Psoas muscle (tissue), 7 donors: ENCODE data around the gene GNAT2. TPM values are rescaled to one million over a fixed set of nuclear protein-coding genes. Genes with fewer than 3 reads are reported as not detected.

Experiments
- polyA plus RNA-seq, 3 donors: library from polyadenylated mRNA; stranded (reverse); fragments of 200-250 nt; gene quantifications; one replicate each; pipeline ENCODE4 v1.2.3, GENCODE V29; 2013
- total RNA-seq, 4 donors: library from RNA; stranded (reverse); fragmentation: NEBNext Ultra II Directional in 2 of 4; extraction: Animal tissue kit (Norgen Biotek cat#: 25700) in 2 of 4; gene quantifications; one replicate each; pipeline versions ENCODE4 v1.2.1 to v1.2.4, GENCODE V29; 2021 to 2023
- donor health status: healthy with polysubstance abuse.
- donor health status: DM: no; HTN: no; CAD: no; lungs with moderate emphysema.
- donor health status: Bipolar disorder and iron deficiency.
- donor health status: healthy.
- donor health status: DM: no; HTN: no; CAD: no.
- donor health status: DM: no; HTN: no; CAD: no.
- donor health status: DM: yes; HTN: yes; CAD: no.

Gene GNAT2
- total and polyA plus RNA-seq, 7 donors: 0.07 to 0.16 TPM; not detected in 5

Other genes starting within 250 kb of the GNAT2 start
- gene SORT1, start 221.7 kb downstream of the GNAT2 start, total RNA-seq: 100 to 1,000 TPM; 123 to 363 (median 207) TPM
- gene SORT1, start 221.7 kb downstream of the GNAT2 start, polyA plus RNA-seq: 100 to 1,000 TPM in 1 of 3 donors, 10 to 100 TPM in 2; 15.8 to 131 (median 81.9) TPM
- gene PSMA5, start 193.2 kb downstream of the GNAT2 start, total RNA-seq: 100 to 1,000 TPM in 1 of 4 donors, 10 to 100 TPM in 3; 58.1 to 123 (median 94.6) TPM
- gene PSMA5, start 193.2 kb downstream of the GNAT2 start, polyA plus RNA-seq: 100 to 1,000 TPM in 2 of 3 donors, 10 to 100 TPM in 1; 90.6 to 213 (median 146) TPM
- 100 to 1,000 TPM; 125 to 203 (median 163) TPM for gene SYPL2, start 153.1 kb downstream of the GNAT2 start, total RNA-seq
- 10 to 100 TPM; 35.3 to 67.8 (median 66.2) TPM for gene SYPL2, start 153.1 kb downstream of the GNAT2 start, polyA plus RNA-seq
- gene ATXN7L2, start 135.7 kb downstream of the GNAT2 start, total RNA-seq: 10 to 100 TPM in 1 of 4 donors, 1 to 10 TPM in 3; 4.4 to 14.1 (median 8.4) TPM
- gene ATXN7L2, start 135.7 kb downstream of the GNAT2 start, polyA plus RNA-seq: 1 to 10 TPM; 5.1 to 5.2 (median 5.1) TPM
- gene CYB561D1, start 125.5 kb downstream of the GNAT2 start, total RNA-seq: 1 to 10 TPM; 2.4 to 4.0 (median 3.7) TPM
- gene CYB561D1, start 125.5 kb downstream of the GNAT2 start, polyA plus RNA-seq: 10 to 100 TPM in 1 of 3 donors, 1 to 10 TPM in 2; 1.8 to 15.0 (median 3.5) TPM
- 10 to 100 TPM in 3 of 4 donors, 1 to 10 TPM in 1; 8.7 to 16.6 (median 11.4) TPM for gene AMIGO1, start 109.9 kb downstream of the GNAT2 start, total RNA-seq
- gene AMIGO1, start 109.9 kb downstream of the GNAT2 start, polyA plus RNA-seq: 10 to 100 TPM in 1 of 3 donors, 1 to 10 TPM in 2; 3.1 to 16.0 (median 8.0) TPM
- 1 to 10 TPM in 1 of 4 donors, under 1 TPM in 1, not detected in 2; 0.18 to 1.4 TPM for gene GPR61, start 79.7 kb downstream of the GNAT2 start, total RNA-seq
- gene GPR61, start 79.7 kb downstream of the GNAT2 start, polyA plus RNA-seq: under 1 TPM in 1 of 3 donors, not detected in 2; 0.10 TPM
- 1 to 10 TPM; 1.4 to 2.3 (median 1.7) TPM for gene GNAI3, start 71.0 kb downstream of the GNAT2 start, total RNA-seq
- 1 to 10 TPM in 2 of 3 donors, under 1 TPM in 1; 0.96 to 2.9 (median 1.5) TPM for gene GNAI3, start 71.0 kb downstream of the GNAT2 start, polyA plus RNA-seq
- 10 to 100 TPM in 1 of 4 donors, 1 to 10 TPM in 3; 7.3 to 13.1 (median 8.7) TPM for gene AMPD2, start 221 bp upstream of the GNAT2 start, total RNA-seq
- gene AMPD2, start 221 bp upstream of the GNAT2 start, polyA plus RNA-seq: 10 to 100 TPM in 1 of 3 donors, 1 to 10 TPM in 2; 4.2 to 13.9 (median 5.6) TPM
- 10 to 100 TPM; 35.0 to 56.2 (median 46.9) TPM for gene GSTM4, start 36.5 kb upstream of the GNAT2 start, total RNA-seq
- 10 to 100 TPM; 26.0 to 46.8 (median 42.9) TPM for gene GSTM4, start 36.5 kb upstream of the GNAT2 start, polyA plus RNA-seq
- gene GSTM2, start 48.4 kb upstream of the GNAT2 start, total RNA-seq: 100 to 1,000 TPM in 2 of 4 donors, 10 to 100 TPM in 2; 38.7 to 175 (median 105) TPM
- 10 to 100 TPM; 35.5 to 86.8 (median 61.4) TPM for gene GSTM2, start 48.4 kb upstream of the GNAT2 start, polyA plus RNA-seq
- 10 to 100 TPM in 2 of 4 donors, under 1 TPM in 1, not detected in 1; 0.42 to 89.4 (median 27.6) TPM for gene GSTM1, start 68.2 kb upstream of the GNAT2 start, total RNA-seq
- gene GSTM1, start 68.2 kb upstream of the GNAT2 start, polyA plus RNA-seq: 10 to 100 TPM in 2 of 3 donors, under 1 TPM in 1; 0.21 to 41.2 (median 27.5) TPM
- gene GSTM5, start 92.6 kb upstream of the GNAT2 start, total RNA-seq: 1 to 10 TPM in 2 of 4 donors, under 1 TPM in 2; 0.61 to 5.0 (median 1.1) TPM
- gene GSTM5, start 92.6 kb upstream of the GNAT2 start, polyA plus RNA-seq: 1 to 10 TPM in 2 of 3 donors, under 1 TPM in 1; 0.53 to 1.4 (median 1.1) TPM
- 10 to 100 TPM; 10.1 to 49.4 (median 25.4) TPM for gene GSTM3, start 121.4 kb upstream of the GNAT2 start, total RNA-seq
- 10 to 100 TPM; 39.8 to 79.8 (median 42.3) TPM for gene GSTM3, start 121.4 kb upstream of the GNAT2 start, polyA plus RNA-seq
- gene EPS8L3, start 144.3 kb upstream of the GNAT2 start, total RNA-seq: under 1 TPM in 1 of 4 donors, not detected in 3; 0.64 TPM
- gene EPS8L3, start 144.3 kb upstream of the GNAT2 start, polyA plus RNA-seq: under 1 TPM in 2 of 3 donors, not detected in 1; 0.03 to 0.57 TPM